GM12873 (cell line): ENCODE results near the gene SASH1.

Experiments
- CTCF ChIP-seq: IDR thresholded peaks from 2 replicates; pipeline ENCODE4 v1.5.1; 2012; ENCODE audit warnings: low read depth, mild to moderate bottlenecking, moderate library complexity, low read length, control low read depth; ENCODE audit not compliant: insufficient read depth; ENCODE audit errors: missing control alignments

The SASH1 gene

GRCh38 chr6:148398244-148398643 is 55.6 kb downstream of the SASH1 start:
- TF ChIP-seq CTCF: no peak

GRCh38 chr6:148398678-148399077 is 56.0 kb downstream of the SASH1 start:
- no peak for TF ChIP-seq CTCF

- TF ChIP-seq CTCF: no peak
These were observed 58.9 kb downstream of the SASH1 start for GRCh38 chr6:148401571-148401970.

GRCh38 chr6:148404456-148405054 is 61.9 kb downstream of the SASH1 start:
- TF ChIP-seq CTCF: no peak

GRCh38 chr6:148405894-148406293 is 63.3 kb downstream of the SASH1 start:
- TF ChIP-seq CTCF: no peak

- no peak for TF ChIP-seq CTCF
These were observed 64.1 kb downstream of the SASH1 start for GRCh38 chr6:148406579-148407371.

- no peak for TF ChIP-seq CTCF
These were observed 64.7 kb downstream of the SASH1 start for GRCh38 chr6:148407372-148407771.
